PFSK-1 (cell line): Measurements from ENCODE around the gene CALML4.

Experiments used
- FOXP2 ChIP-seq: optimal IDR thresholded peaks from 2 replicates; pipeline ENCODE3; 2011; ENCODE audit warnings: borderline replicate concordance, control low read depth, inconsistent platforms; ENCODE audit not compliant: insufficient read depth; ENCODE audit errors: extremely low read length, extremely low read depth
- POLR2AphosphoS5 ChIP-seq: IDR thresholded peaks from 2 replicates; pipeline ENCODE4 v1.6.1; 2012; ENCODE audit warnings: low read depth, mild to moderate bottlenecking, control low read depth, low read length, moderate library complexity
- REST ChIP-seq, 2 experiments: IDR thresholded peaks; 2 replicates each; pipeline versions ENCODE4 v1.6.1 to v1.8.0; 2011 to 2012; ENCODE audit warnings: low read depth in 2 of 2, low read length in 2 of 2, control low read depth in 1 of 2, inconsistent platforms in 1 of 2, mild to moderate bottlenecking in 1 of 2, moderate library complexity in 1 of 2; ENCODE audit not compliant: insufficient read depth in 1 of 2
- SIN3A ChIP-seq: IDR thresholded peaks from 2 replicates; pipeline ENCODE4 v1.6.1; 2012; ENCODE audit warnings: mild to moderate bottlenecking, low read length, moderate library complexity, borderline replicate concordance; ENCODE audit not compliant: insufficient read depth
- TAF1 ChIP-seq: IDR thresholded peaks from 2 replicates; pipeline ENCODE4 v1.6.1; 2012; ENCODE audit warnings: low read length, control low read depth, borderline replicate concordance; ENCODE audit not compliant: insufficient read depth

Gene CALML4

GRCh38 chr15:68190048-68190447, 15.1 kb downstream of the CALML4 start:
- TF ChIP-seq TAF1 (no peak), FOXP2 (no peak), POLR2AphosphoS5 (no peak), SIN3A (no peak), REST (IDR thresholded peaks at IDR 0.05; ENCODE audit: insufficient read depth in 1 of 2, low read depth in 2 of 2, low read length in 2 of 2) (no peak)

GRCh38 chr15:68188647-68189046, 16.5 kb downstream of the CALML4 start:
- TF ChIP-seq TAF1 (no peak), REST (IDR thresholded peaks at IDR 0.05; ENCODE audit: insufficient read depth in 1 of 2, low read depth in 2 of 2, low read length in 2 of 2) (no peak), SIN3A (no peak), FOXP2 (no peak), POLR2AphosphoS5 (no peak)

GRCh38 chr15:68187559-68187958, 17.6 kb downstream of the CALML4 start:
- TF ChIP-seq REST (IDR thresholded peaks at IDR 0.05; ENCODE audit: insufficient read depth in 1 of 2, low read depth in 2 of 2, low read length in 2 of 2): no peak
- no peak for TF ChIP-seq FOXP2
- TF ChIP-seq TAF1: no peak
- no peak for TF ChIP-seq POLR2AphosphoS5
- TF ChIP-seq SIN3A: no peak

- no peak for TF ChIP-seq POLR2AphosphoS5
- TF ChIP-seq TAF1: no peak
- no peak for TF ChIP-seq REST (IDR thresholded peaks at IDR 0.05; ENCODE audit: insufficient read depth in 1 of 2, low read depth in 2 of 2, low read length in 2 of 2)
- no peak for TF ChIP-seq SIN3A
- TF ChIP-seq FOXP2: no peak
These were observed 18.3 kb downstream of the CALML4 start for GRCh38 chr15:68186671-68187397.
